IPS DF 19.7 (cell line): ENCODE measurements around the gene UBL4B.

Experiments used
- DNase-seq: peaks from one replicate; pipeline ENCODE4 v3.0.0-alpha.2; 2013; ENCODE audit warnings: low read depth, low spot score

Gene UBL4B

GRCh38 chr1:110152133-110152785, 40.0 kb downstream of the UBL4B start:
- DNase-seq: no peak

GRCh38 chr1:110153407-110153950, 41.2 kb downstream of the UBL4B start:
- no peak for DNase-seq

GRCh38 chr1:110155878-110156522, 43.8 kb downstream of the UBL4B start:
- DNase-seq: no peak

- no peak for DNase-seq
Measured at GRCh38 chr1:110158261-110158660, 46.0 kb downstream of the UBL4B start.

- no peak for DNase-seq
Measured at GRCh38 chr1:110159168-110159567, 46.9 kb downstream of the UBL4B start.

GRCh38 chr1:110160538-110161100, 48.4 kb downstream of the UBL4B start:
- no peak for DNase-seq

- no peak for DNase-seq
Measured at GRCh38 chr1:110161165-110161564, 48.9 kb downstream of the UBL4B start.

- DNase-seq: no peak
Measured at GRCh38 chr1:110161849-110162248, 49.6 kb downstream of the UBL4B start.
